Measurements from ENCODE around the gene FAM120AOS. TPM values are rescaled to one million over a fixed set of nuclear protein-coding genes. Genes with fewer than 3 reads are reported as not detected.

FAM120AOS gene
- 52.6 TPM for polyA plus RNA-seq
- long read RNA-seq, donor 1, transcript FAM120AOS-206 (4 exons, 1,491 nt): major isoform, 6 of 59 reads
- long read RNA-seq, donor 1, transcript FAM120AOS-202 (3 exons, 1,800 nt): major isoform, 6 of 59 reads
- long read RNA-seq, donor 1, partial matches to known transcripts: 45 of 59 reads
- long read RNA-seq, donor 1, other reads (novel, unspliced or antisense): 0 of 59 reads
- long read RNA-seq, donor 2, full-length matches to known transcripts: 19 of 123 reads
- long read RNA-seq, donor 2, partial matches to known transcripts: 104 of 123 reads
- long read RNA-seq, donor 2, other reads (novel, unspliced or antisense): 0 of 123 reads
- long read RNA-seq, donor 3: 0 reads
- long read RNA-seq, donor 4, partial matches to known transcripts: 11 of 11 reads
- long read RNA-seq, donor 4, other reads (novel, unspliced or antisense): 0 of 11 reads
- long read RNA-seq, donor 5, full-length matches to known transcripts: 16 of 69 reads
- long read RNA-seq, donor 5, partial matches to known transcripts: 53 of 69 reads
- long read RNA-seq, donor 5, other reads (novel, unspliced or antisense): 0 of 69 reads
- long read RNA-seq, donor 6, full-length matches to known transcripts: 13 of 55 reads
- long read RNA-seq, donor 6, partial matches to known transcripts: 26 of 55 reads
- long read RNA-seq, donor 6, other reads (novel, unspliced or antisense): 16 of 55 reads
- long read RNA-seq, donor 7, transcript FAM120AOS-206 (4 exons, 1,491 nt): major isoform, 10 of 73 reads
- long read RNA-seq, donor 7, transcript FAM120AOS-202 (3 exons, 1,800 nt): minor isoform, 6 of 73 reads
- long read RNA-seq, donor 7, partial matches to known transcripts: 56 of 73 reads
- long read RNA-seq, donor 7, other reads (novel, unspliced or antisense): 0 of 73 reads
- long read RNA-seq, donor 8, full-length matches to known transcripts: 26 of 152 reads
- long read RNA-seq, donor 8, partial matches to known transcripts: 104 of 152 reads
- long read RNA-seq, donor 8, other reads (novel, unspliced or antisense): 22 of 152 reads
- long read RNA-seq, donor 9, full-length matches to known transcripts: 19 of 59 reads
- long read RNA-seq, donor 9, partial matches to known transcripts: 40 of 59 reads
- long read RNA-seq, donor 9, other reads (novel, unspliced or antisense): 0 of 59 reads
- long read RNA-seq, donor 10, full-length matches to known transcripts: 26 of 73 reads
- long read RNA-seq, donor 10, partial matches to known transcripts: 38 of 73 reads
- long read RNA-seq, donor 10, other reads (novel, unspliced or antisense): 9 of 73 reads
- long read RNA-seq, donor 11, transcript FAM120AOS-206 (4 exons, 1,491 nt): minor isoform, 5 of 55 reads
- long read RNA-seq, donor 11, transcript FAM120AOS-202 (3 exons, 1,800 nt): major isoform, 9 of 55 reads
- long read RNA-seq, donor 11, partial matches to known transcripts: 33 of 55 reads
- long read RNA-seq, donor 11, other reads (novel, unspliced or antisense): 5 of 55 reads

- peak within 1 kb of the TSS; percentile 85 for H3K27ac ChIP-seq (ENCODE audit: low read length)
- H3K27me3 ChIP-seq (ENCODE audit: control insufficient read depth, insufficient read depth, low read length): no peaks in the 10 kb centered on the region
- H3K4me1 ChIP-seq (ENCODE audit: control insufficient read depth, insufficient read depth, low read length): peaks cover 33% of the 10 kb centered on the region
- H3K36me3 ChIP-seq (ENCODE audit: control insufficient read depth, insufficient read depth, low read length): peaks cover 3% of the 10 kb centered on the region
- peak; percentile 89 to 95 for DNase-seq
- 8% methylated on average over 2 of the region's 34 CpGs for WGBS (ENCODE audit: insufficient coverage, low lambda C conversion rate)
- no peaks in the 10 kb centered on the region for H3K9me3 ChIP-seq (ENCODE audit: control insufficient read depth, low read depth, low read length)
- H3K4me3 ChIP-seq (ENCODE audit: low read length): peak within 1 kb of the TSS; percentile 94
These were observed at the start of gene FAM120AOS for GRCh38 chr9:93453047-93453914. Gene FAM120AOS, minus strand, starts transcription at chr9:93453581. Its CDS starts 872 bp downstream, at chr9:93452709.

DNA sequence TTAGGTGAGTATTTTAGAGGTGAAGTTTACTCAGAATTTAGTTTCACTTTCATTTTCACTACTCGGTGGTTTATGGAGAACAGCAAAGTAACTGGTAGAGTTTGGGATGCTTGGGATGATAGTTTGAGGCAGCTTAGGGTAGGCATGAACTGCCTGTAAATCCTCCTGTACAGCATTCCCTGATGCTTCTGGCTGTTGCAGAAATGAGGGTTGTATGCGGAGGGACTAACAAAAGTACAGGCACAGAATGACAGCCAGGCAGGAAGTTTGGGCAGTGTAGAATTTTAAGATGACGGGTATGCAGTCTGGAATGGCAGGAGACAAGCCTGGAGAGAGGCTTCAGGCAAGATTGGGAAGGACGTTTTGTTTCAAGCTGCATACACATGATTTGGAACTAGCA, 48.0 kb upstream of the FAM120AOS start:
- DNase-seq: peak in 1 of 2 donors; percentile 26

DNA sequence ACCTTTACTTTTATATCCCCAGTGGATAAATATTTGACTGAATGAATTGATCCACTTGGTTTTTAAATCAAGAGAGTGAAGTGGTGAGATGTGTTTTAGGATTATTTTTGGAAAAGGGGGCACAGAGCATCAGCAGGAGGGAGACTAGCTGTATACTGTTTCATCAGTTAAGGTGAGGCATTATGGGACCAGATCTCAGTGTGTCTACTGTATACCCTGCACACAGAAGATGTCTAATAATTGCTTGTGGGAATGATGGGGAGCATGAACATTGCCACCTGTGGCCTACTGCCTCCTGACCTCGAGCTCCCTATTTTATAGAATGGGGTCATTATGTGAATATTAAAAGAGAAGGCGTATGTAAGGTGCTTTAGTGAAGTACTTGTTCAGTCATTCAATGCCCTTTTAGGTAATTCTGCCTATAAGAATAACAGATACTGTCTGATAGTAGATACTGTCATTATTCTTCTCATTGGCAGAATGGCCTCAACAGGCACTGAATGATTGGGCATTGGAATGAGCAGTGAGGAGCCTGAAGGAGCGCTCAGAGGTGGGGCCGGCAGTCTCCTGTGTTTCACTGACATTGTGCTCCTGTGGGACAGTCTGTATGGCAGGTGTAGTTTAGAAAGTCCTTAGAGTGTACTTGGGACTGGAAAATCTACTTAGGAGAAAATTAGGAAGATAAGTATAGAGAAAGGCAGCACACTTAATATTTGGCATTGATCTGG, 47.4 kb upstream of the FAM120AOS start:
- DNase-seq: no peak
- Histone ChIP-seq H3K4me3 (ENCODE audit: low read length) (no peak overlapping the region), H3K36me3 (ENCODE audit: control insufficient read depth, insufficient read depth, low read length) (peaks cover 64% of the 10 kb centered on the region), H3K4me1 (ENCODE audit: control insufficient read depth, insufficient read depth, low read length) (no peaks in the 10 kb centered on the region), H3K27me3 (ENCODE audit: control insufficient read depth, insufficient read depth, low read length) (no peaks in the 10 kb centered on the region), H3K9me3 (ENCODE audit: control insufficient read depth, low read depth, low read length) (no peaks in the 10 kb centered on the region), H3K27ac (ENCODE audit: low read length) (peak overlapping the region; percentile 41)
- WGBS (ENCODE audit: insufficient coverage, low lambda C conversion rate): no CpG with 5 or more reads among the region's 4 CpGs

More for the DNA sequence above, 48.0 kb upstream of the FAM120AOS start:
- WGBS (ENCODE audit: insufficient coverage, low lambda C conversion rate): 100% methylated on average over 1 of the region's 4 CpGs
- no peak overlapping the region for H3K4me3 ChIP-seq (ENCODE audit: low read length)
- H3K36me3 ChIP-seq (ENCODE audit: control insufficient read depth, insufficient read depth, low read length): peaks cover 61% of the 10 kb centered on the region
- no peaks in the 10 kb centered on the region for H3K4me1 ChIP-seq (ENCODE audit: control insufficient read depth, insufficient read depth, low read length)
- H3K27ac ChIP-seq (ENCODE audit: low read length): peak overlapping the region; percentile 3
- H3K27me3 ChIP-seq (ENCODE audit: control insufficient read depth, insufficient read depth, low read length): no peaks in the 10 kb centered on the region
- H3K9me3 ChIP-seq (ENCODE audit: control insufficient read depth, low read depth, low read length): no peaks in the 10 kb centered on the region

DNA sequence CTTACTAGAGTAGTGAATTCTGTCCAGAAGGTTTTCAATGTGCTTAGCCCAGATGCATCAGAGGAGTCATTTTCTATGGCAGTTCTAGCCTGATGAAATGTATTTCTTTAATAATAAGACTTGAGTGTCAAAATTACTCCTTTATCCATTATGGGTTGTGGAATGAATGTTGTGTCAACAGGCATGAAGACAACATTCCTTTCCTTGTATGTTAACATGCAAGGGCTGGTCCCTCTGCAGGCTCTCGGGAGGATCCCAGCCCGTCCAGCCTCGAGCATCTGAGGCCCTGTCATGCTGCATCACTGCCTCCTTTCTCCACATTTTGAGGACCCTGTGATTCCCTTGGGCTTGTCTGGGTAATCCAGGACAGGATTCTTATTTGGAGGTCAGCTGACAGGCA, 42.9 kb upstream of the FAM120AOS start:
- no CpG with 5 or more reads among the region's 3 CpGs for WGBS (ENCODE audit: insufficient coverage, low lambda C conversion rate)
- no peak overlapping the region for H3K27ac ChIP-seq (ENCODE audit: low read length)
- H3K4me3 ChIP-seq (ENCODE audit: low read length): no peak overlapping the region
- H3K36me3 ChIP-seq (ENCODE audit: control insufficient read depth, insufficient read depth, low read length): peaks cover 59% of the 10 kb centered on the region
- H3K9me3 ChIP-seq (ENCODE audit: control insufficient read depth, low read depth, low read length): no peaks in the 10 kb centered on the region
- DNase-seq: no peak
- H3K27me3 ChIP-seq (ENCODE audit: control insufficient read depth, insufficient read depth, low read length): no peaks in the 10 kb centered on the region
- peaks cover 17% of the 10 kb centered on the region for H3K4me1 ChIP-seq (ENCODE audit: control insufficient read depth, insufficient read depth, low read length)

- H3K9me3 ChIP-seq (ENCODE audit: control insufficient read depth, low read depth, low read length): no peaks in the 10 kb centered on the region
- H3K4me3 ChIP-seq (ENCODE audit: low read length): no peak overlapping the region
- peak; percentile 90 for DNase-seq
- peaks cover 17% of the 10 kb centered on the region for H3K4me1 ChIP-seq (ENCODE audit: control insufficient read depth, insufficient read depth, low read length)
- WGBS (ENCODE audit: insufficient coverage, low lambda C conversion rate): 50% methylated on average over 1 of the region's 12 CpGs
- peaks cover 47% of the 10 kb centered on the region for H3K36me3 ChIP-seq (ENCODE audit: control insufficient read depth, insufficient read depth, low read length)
- no peaks in the 10 kb centered on the region for H3K27me3 ChIP-seq (ENCODE audit: control insufficient read depth, insufficient read depth, low read length)
- H3K27ac ChIP-seq (ENCODE audit: low read length): peak overlapping the region; percentile 58
These were observed 40.6 kb upstream of the FAM120AOS start for GRCh38 chr9:93493949-93494348.

DNA sequence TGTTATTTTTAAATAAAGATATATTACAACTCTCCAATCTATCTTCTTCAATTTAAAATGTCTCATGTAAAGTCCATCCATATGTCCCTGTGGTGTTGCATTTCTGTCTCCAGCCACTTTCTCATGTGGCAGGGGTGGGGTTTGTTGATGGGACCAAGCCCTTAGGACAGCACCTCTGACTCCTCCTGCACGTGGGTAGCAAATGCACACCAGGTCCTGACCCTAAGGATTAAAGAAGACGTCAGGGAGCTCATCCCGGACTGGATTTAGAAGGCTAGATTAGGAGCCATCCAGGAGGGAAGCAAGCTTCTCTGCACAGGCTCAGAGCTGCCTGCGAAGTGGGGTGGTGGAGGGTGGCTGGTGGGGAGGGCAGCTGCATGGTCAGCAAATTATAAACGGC, 38.9 kb upstream of the FAM120AOS start:
- WGBS (ENCODE audit: insufficient coverage, low lambda C conversion rate): no CpG with 5 or more reads among the region's 5 CpGs

DNA sequence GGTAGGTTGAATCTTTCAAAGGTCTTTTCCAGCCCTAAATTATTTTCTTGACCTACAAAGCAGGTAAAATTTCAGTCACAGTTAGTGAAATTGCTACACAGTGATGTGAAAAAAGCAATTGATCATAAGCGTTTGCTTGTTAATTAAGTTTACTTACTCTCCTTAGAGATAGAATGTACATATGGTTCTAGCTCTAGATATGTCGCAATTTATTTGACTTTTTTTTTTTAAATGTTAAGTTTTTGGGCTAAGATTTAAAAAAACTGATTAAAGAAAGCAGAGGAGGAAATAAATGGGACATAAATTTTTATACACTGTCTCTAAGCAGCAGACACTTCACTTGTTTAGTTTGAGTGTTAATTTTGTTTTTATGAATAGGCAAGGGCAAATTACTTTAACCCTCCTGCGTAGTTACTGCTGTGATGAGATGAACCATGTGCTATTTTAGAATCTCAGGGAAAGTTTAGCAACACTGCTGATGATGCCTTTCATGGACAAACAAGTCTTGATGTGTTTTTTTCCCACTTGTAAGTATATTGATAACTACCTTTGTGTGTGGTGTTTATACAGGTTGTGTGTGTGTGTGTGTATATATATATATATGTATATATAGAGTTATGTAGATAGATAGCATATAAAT, 38.3 kb upstream of the FAM120AOS start:
- Histone ChIP-seq H3K4me3 (ENCODE audit: low read length) (no peak overlapping the region), H3K36me3 (ENCODE audit: control insufficient read depth, insufficient read depth, low read length) (peaks cover 41% of the 10 kb centered on the region), H3K27me3 (ENCODE audit: control insufficient read depth, insufficient read depth, low read length) (no peaks in the 10 kb centered on the region), H3K9me3 (ENCODE audit: control insufficient read depth, low read depth, low read length) (no peaks in the 10 kb centered on the region), H3K4me1 (ENCODE audit: control insufficient read depth, insufficient read depth, low read length) (peaks cover 17% of the 10 kb centered on the region), H3K27ac (ENCODE audit: low read length) (no peak overlapping the region)
- DNase-seq: no peak
- 100% methylated on average over 1 of the region's 3 CpGs for WGBS (ENCODE audit: insufficient coverage, low lambda C conversion rate)

More for the DNA sequence above, 38.9 kb upstream of the FAM120AOS start:
- H3K4me1 ChIP-seq (ENCODE audit: control insufficient read depth, insufficient read depth, low read length): peaks cover 17% of the 10 kb centered on the region
- no peak overlapping the region for H3K27ac ChIP-seq (ENCODE audit: low read length)
- H3K27me3 ChIP-seq (ENCODE audit: control insufficient read depth, insufficient read depth, low read length): no peaks in the 10 kb centered on the region
- DNase-seq: no peak
- no peak overlapping the region for H3K4me3 ChIP-seq (ENCODE audit: low read length)
- peaks cover 47% of the 10 kb centered on the region for H3K36me3 ChIP-seq (ENCODE audit: control insufficient read depth, insufficient read depth, low read length)
- no peaks in the 10 kb centered on the region for H3K9me3 ChIP-seq (ENCODE audit: control insufficient read depth, low read depth, low read length)

GRCh38 chr9:93488244-93488643, 34.9 kb upstream of the FAM120AOS start:
- H3K9me3 ChIP-seq (ENCODE audit: control insufficient read depth, low read depth, low read length): no peaks in the 10 kb centered on the region
- WGBS (ENCODE audit: insufficient coverage, low lambda C conversion rate): 88% methylated on average over 3 of the region's 5 CpGs
- no peak for DNase-seq
- H3K4me3 ChIP-seq (ENCODE audit: low read length): no peak overlapping the region
- no peaks in the 10 kb centered on the region for H3K27me3 ChIP-seq (ENCODE audit: control insufficient read depth, insufficient read depth, low read length)
- peaks cover 36% of the 10 kb centered on the region for H3K36me3 ChIP-seq (ENCODE audit: control insufficient read depth, insufficient read depth, low read length)
- H3K4me1 ChIP-seq (ENCODE audit: control insufficient read depth, insufficient read depth, low read length): peaks cover 5% of the 10 kb centered on the region
- no peak overlapping the region for H3K27ac ChIP-seq (ENCODE audit: low read length)

All from large intestine (tissue), 12 donors.